GM19035 (cell line): ENCODE data around the gene NMD3.

Experiments used
- ATAC-seq: cut with Tn5 transposase; IDR thresholded peaks from one replicate; pipeline ENCODE4 v1.9.1; 2021; ENCODE audit not compliant: unreplicated experiment

The NMD3 gene

GRCh38 chr3:161230621-161231171 lies 9.6 kb downstream of the NMD3 start:
- ATAC-seq: no peak

- no peak for ATAC-seq
These were observed 10.8 kb downstream of the NMD3 start for GRCh38 chr3:161231861-161232260.

GRCh38 chr3:161233557-161233956 lies 12.4 kb downstream of the NMD3 start:
- no peak for ATAC-seq

GRCh38 chr3:161236240-161236639 lies 15.1 kb downstream of the NMD3 start:
- ATAC-seq: no peak

- no peak for ATAC-seq
These were observed 18.6 kb downstream of the NMD3 start for GRCh38 chr3:161239700-161240099.

GRCh38 chr3:161244538-161244937 lies 23.4 kb downstream of the NMD3 start:
- ATAC-seq: no peak

- ATAC-seq: no peak
These were observed 25.9 kb downstream of the NMD3 start for GRCh38 chr3:161247049-161247448.

GRCh38 chr3:161250116-161250515 lies 29.0 kb downstream of the NMD3 start:
- ATAC-seq: no peak

- ATAC-seq: no peak
These were observed 30.6 kb downstream of the NMD3 start for GRCh38 chr3:161251716-161252115.

GRCh38 chr3:161252143-161252542 lies 31.0 kb downstream of the NMD3 start:
- no peak for ATAC-seq

GRCh38 chr3:161253711-161254110 lies 32.6 kb downstream of the NMD3 start:
- no peak for ATAC-seq

GRCh38 chr3:161254861-161255260 lies 33.8 kb downstream of the NMD3 start:
- no peak for ATAC-seq

GRCh38 chr3:161263057-161263456 lies 41.9 kb downstream of the NMD3 start:
- ATAC-seq: no peak

- ATAC-seq: no peak
These were observed 43.7 kb downstream of the NMD3 start for GRCh38 chr3:161264852-161265251.

- no peak for ATAC-seq
These were observed 44.9 kb downstream of the NMD3 start for GRCh38 chr3:161265916-161266571.

- ATAC-seq: no peak
These were observed 45.6 kb downstream of the NMD3 start for GRCh38 chr3:161266731-161267150.

GRCh38 chr3:161267646-161268045 lies 46.5 kb downstream of the NMD3 start:
- ATAC-seq: no peak

- no peak for ATAC-seq
These were observed 47.5 kb downstream of the NMD3 start for GRCh38 chr3:161268601-161269000.

GRCh38 chr3:161270991-161271390 lies 49.9 kb downstream of the NMD3 start:
- no peak for ATAC-seq

GRCh38 chr3:161271646-161272045 lies 50.5 kb downstream of the NMD3 start:
- ATAC-seq: no peak

GRCh38 chr3:161272524-161272923 lies 51.4 kb downstream of the NMD3 start:
- no peak for ATAC-seq

GRCh38 chr3:161273589-161274218 lies 52.6 kb downstream of the NMD3 start:
- ATAC-seq: no peak
